ENCODE measurements around the gene CLSTN2. TPM values are rescaled to one million over a fixed set of nuclear protein-coding genes. Genes with fewer than 3 reads are reported as not detected.
A peak's percentile ranks its signal among the peaks of the same experiment; 100 is the strongest.

The CLSTN2 gene
- total RNA-seq, 1 donor from 2014 or later = 9.7 TPM

DNA sequence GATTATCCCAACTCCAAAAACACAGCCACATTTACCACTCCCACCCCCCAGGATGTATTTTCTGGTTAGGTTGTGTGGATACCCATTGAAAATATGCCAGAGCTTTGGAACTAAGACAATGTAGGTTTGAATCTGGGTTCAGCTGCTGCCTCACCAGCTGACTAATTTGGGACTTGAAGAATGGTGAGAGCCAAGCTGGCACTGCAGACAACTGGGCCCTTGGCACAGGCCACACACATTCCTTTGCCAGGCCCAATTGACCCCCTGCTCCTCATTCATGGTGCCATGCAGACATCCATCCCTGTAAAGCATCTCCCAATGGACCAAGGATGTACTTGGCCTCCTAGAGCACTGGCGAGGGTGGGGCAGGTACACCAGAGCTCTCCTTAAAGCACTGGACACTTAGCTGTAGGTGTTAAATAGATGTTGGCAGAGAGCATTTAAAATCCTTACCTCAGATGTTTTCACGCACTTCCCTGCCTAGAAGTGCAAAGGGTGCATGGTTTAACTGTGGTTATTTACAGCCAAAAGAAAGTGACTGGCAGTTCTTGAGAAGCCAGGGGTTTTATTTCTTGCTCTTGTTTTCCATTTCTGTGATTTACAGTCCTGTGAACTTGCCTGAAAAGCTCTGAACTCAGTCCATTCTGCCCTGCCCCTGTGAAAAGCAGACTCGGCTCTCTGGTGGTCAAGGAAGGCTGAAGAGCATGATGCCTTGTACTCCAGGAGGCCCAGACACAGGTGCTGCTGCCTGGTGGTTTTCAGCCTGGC lies 138.5 kb downstream of the CLSTN2 start:
- no peak for TF ChIP-seq CTCF (conservative IDR thresholded peaks at IDR 0.05; ENCODE audit: low read depth, low read length)
- DNase-seq (ENCODE audit: low read depth) = no peak
- H3K4me3 ChIP-seq (ENCODE audit: low read depth, low read length) = no peak overlapping the region

DNA sequence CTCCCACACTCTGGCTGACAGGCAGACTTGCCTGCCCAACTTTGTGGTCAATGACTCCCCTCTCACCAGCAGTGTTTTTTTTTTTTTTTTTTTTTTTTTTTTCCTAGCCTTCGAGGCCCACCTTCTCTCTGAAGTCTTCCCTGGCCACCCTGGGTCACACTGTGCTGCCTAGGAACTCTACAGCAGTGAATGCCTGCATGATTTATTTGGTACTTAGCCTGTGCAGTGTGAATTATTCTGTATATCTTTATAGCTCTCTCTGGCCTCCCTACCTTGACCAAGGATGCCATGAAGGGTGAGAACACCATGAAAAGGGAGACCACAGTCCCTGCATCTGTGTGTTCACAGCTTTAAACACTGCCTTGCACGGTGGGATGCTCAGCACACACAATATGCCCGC lies 141.6 kb downstream of the CLSTN2 start:
- no peak for DNase-seq (ENCODE audit: low read depth)

DNA sequence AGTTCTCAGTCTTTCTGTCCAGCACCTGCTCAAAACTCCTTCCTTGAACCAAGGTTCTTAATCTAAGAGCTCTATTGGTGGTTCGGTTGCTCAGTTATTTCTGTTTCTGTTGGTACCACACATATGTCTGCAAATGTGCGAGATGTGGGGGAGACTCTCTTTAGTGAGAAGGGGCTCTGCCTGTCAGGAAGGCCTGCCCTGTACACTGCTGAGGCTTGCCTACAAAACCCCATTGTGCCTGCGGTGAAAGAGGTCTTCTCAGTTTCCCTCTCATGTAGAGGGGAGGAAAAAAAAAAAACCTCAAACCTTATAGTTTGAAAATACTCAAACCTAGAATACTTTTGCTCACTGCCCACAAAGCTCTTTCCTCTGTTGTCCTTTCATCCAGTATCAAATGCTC lies 142.4 kb downstream of the CLSTN2 start:
- no peak for TF ChIP-seq CTCF (conservative IDR thresholded peaks at IDR 0.05; ENCODE audit: low read depth, low read length)
- DNase-seq (ENCODE audit: low read depth) = no peak
- no peak overlapping the region for H3K4me3 ChIP-seq (ENCODE audit: low read depth, low read length)

More for the DNA sequence above, 141.6 kb downstream of the CLSTN2 start:
- H3K4me3 ChIP-seq (ENCODE audit: low read depth, low read length) = no peak overlapping the region
- TF ChIP-seq CTCF (conservative IDR thresholded peaks at IDR 0.05; ENCODE audit: low read depth, low read length) = no peak

GRCh38 chr3:140078343-140078742 lies 143.4 kb downstream of the CLSTN2 start:
- H3K4me3 ChIP-seq (ENCODE audit: low read depth, low read length) = no peak overlapping the region
- no peak for TF ChIP-seq CTCF (conservative IDR thresholded peaks at IDR 0.05; ENCODE audit: low read depth, low read length)
- DNase-seq (ENCODE audit: low read depth) = no peak

DNA sequence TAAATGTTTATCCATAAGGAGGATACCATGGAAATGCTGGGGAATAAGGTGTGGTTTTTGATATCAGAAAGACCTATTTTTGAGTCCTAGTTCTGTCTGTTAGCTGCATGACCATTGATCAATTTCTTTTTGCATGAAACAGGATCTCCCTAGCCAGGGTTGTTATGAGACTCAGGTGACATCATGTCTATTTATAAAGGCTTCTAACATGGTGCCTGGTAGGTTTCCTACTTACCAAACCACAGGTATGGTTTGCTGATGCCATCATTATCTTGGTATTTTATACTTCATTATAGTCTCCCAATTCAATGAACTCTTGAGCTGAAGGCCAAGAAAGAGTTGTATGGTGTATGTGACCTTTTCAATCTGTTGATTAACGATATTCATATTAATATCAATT lies 144.0 kb downstream of the CLSTN2 start:
- TF ChIP-seq CTCF (conservative IDR thresholded peaks at IDR 0.05; ENCODE audit: low read depth, low read length) = no peak
- no peak for DNase-seq (ENCODE audit: low read depth)
- H3K4me3 ChIP-seq (ENCODE audit: low read depth, low read length) = no peak overlapping the region

DNA sequence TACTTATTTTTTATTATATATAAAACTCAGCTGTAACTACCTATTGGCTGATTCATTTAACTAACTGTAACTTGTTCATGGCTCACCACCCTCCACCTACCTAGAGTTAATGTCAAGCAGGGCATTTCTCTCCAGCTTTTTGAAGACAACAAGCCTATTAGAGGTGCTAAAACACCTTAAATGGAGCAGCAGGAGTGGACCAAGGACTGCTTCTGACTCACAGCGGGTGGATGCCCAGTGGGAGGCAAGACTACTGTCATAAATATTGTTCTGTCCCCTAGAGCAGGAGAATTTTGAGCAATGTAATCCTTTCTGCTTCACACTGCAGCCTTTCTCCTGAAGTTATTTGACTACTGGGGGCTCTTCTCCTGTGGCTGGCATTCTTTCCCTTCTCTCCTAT lies 146.9 kb downstream of the CLSTN2 start:
- no peak for TF ChIP-seq CTCF (conservative IDR thresholded peaks at IDR 0.05; ENCODE audit: low read depth, low read length)
- H3K4me3 ChIP-seq (ENCODE audit: low read depth, low read length) = no peak overlapping the region
- DNase-seq (ENCODE audit: low read depth) = peak; percentile 30

DNA sequence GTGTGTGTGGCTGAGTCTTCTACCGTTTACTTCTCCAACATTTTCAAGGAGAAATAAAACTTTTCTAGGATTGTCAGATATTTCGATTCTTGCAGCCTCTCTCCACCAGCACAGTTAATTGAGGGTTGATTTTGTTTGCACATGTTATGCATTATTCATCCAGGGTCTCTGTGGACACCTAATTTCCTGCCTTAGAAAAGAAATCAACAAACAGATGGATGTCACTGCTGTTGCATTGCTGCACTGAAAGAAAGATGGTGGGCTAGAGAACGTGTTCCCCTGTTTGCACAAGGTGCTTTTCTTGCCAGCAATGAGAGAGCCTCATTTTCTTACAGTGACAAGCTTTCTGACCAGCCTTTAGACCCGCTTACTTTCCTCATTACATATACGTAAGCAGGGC lies 150.0 kb downstream of the CLSTN2 start:
- DNase-seq (ENCODE audit: low read depth) = no peak
- TF ChIP-seq CTCF (conservative IDR thresholded peaks at IDR 0.05; ENCODE audit: low read depth, low read length) = no peak
- H3K4me3 ChIP-seq (ENCODE audit: low read depth, low read length) = no peak overlapping the region
